ENCODE data around the gene POP7. TPM values are rescaled to one million over a fixed set of nuclear protein-coding genes. Genes with fewer than 3 reads are reported as not detected.

Gene POP7
- total RNA-seq, 1 experiment from 2014 or later = 96.9 TPM

- H3K23ac ChIP-seq (ENCODE audit: insufficient read length, low read depth, low read length) = no peak overlapping the region
- no CpG with 5 or more reads among the region's 35 CpGs for WGBS (ENCODE audit: extremely low coverage, insufficient read length, low lambda C conversion rate)
- H3K27ac ChIP-seq (ENCODE audit: insufficient read length, low read depth, low read length) = no peak overlapping the region
- H3K9ac ChIP-seq (ENCODE audit: extremely low read depth, insufficient read length, low read length) = no peak overlapping the region
- no peaks in the 10 kb centered on the region for H3K9me3 ChIP-seq (ENCODE audit: control insufficient read depth, low read depth, low read length)
- no peak overlapping the region for H2AK5ac ChIP-seq (ENCODE audit: insufficient read length, low read length)
- Mint-ChIP-seq H3K9me3 (no peaks in the 10 kb centered on the region), H3K36me3 (ENCODE audit: insufficient read depth in 1 of 3, low read depth in 3 of 3) (peaks cover 13 to 50% (median 48%) of the 10 kb centered on the region in 3 experiments), H3K27me3 (ENCODE audit: low read depth) (peaks cover 3% of the 10 kb centered on the region), H3K27ac (peak overlapping the region in 2 of 3 experiments; percentile 49 to 89; a peak in 2 of 7 replicates), H3K4me3 (peak overlapping the region in 1 of 2 experiments; percentile 9; a peak in 1 of 5 replicates), H3K4me1 (peaks cover 6 to 21% of the 10 kb centered on the region in 2 experiments)
- TF ChIP-seq CTCF (conservative IDR thresholded peaks at IDR 0.05) = no peak
- H3K4me2 ChIP-seq (ENCODE audit: insufficient read depth, insufficient read length, low read length) = no peak overlapping the region
- no peak for DNase-seq
- H4K91ac ChIP-seq (ENCODE audit: insufficient read length, low read depth, low read length) = no peak overlapping the region
- no peak overlapping the region for H3K14ac ChIP-seq (ENCODE audit: insufficient read depth, low read length)
- H2BK120ac ChIP-seq (ENCODE audit: low read depth, low read length, poor library complexity, severe bottlenecking) = no peak overlapping the region
- no peak overlapping the region for H3K4ac ChIP-seq (ENCODE audit: low read depth, low read length)
- no peak overlapping the region for H4K5ac ChIP-seq (ENCODE audit: insufficient read length, low read depth, low read length)
- no peak overlapping the region for H2BK12ac ChIP-seq (ENCODE audit: insufficient read length, low read depth, low read length)
- no peak overlapping the region for H2BK20ac ChIP-seq (ENCODE audit: low read depth, low read length, poor library complexity, severe bottlenecking)
- no peaks in the 10 kb centered on the region for H3K27me3 ChIP-seq (ENCODE audit: insufficient read depth, low read length)
- H3K79me1 ChIP-seq (ENCODE audit: insufficient read depth, low read depth, low read length, poor library complexity, severe bottlenecking) = no peaks in the 10 kb centered on the region
- H3K18ac ChIP-seq (ENCODE audit: insufficient read length, low read depth, low read length) = no peak overlapping the region
- H3K56ac ChIP-seq (ENCODE audit: insufficient read length, low read depth, low read length) = no peak overlapping the region
- no peaks in the 10 kb centered on the region for H3K4me1 ChIP-seq (ENCODE audit: insufficient read depth, low read length)
- H3K23me2 ChIP-seq (ENCODE audit: insufficient read length, low read depth, low read length, poor library complexity, severe bottlenecking) = peaks cover 18% of the 10 kb centered on the region
- no peak overlapping the region for H3T11ph ChIP-seq (ENCODE audit: low read length)
- H2BK15ac ChIP-seq (ENCODE audit: low read depth, low read length) = no peak overlapping the region
- no peak overlapping the region for H2BK5ac ChIP-seq (ENCODE audit: insufficient read length, low read length)
- no peaks in the 10 kb centered on the region for H4K20me1 ChIP-seq (ENCODE audit: control insufficient read depth, insufficient read depth, insufficient read length)
- no peak overlapping the region for H2AFZ ChIP-seq (ENCODE audit: low read length)
- no peaks in the 10 kb centered on the region for H3K79me2 ChIP-seq (ENCODE audit: insufficient read depth, low read length)
- no peak overlapping the region for H4K8ac ChIP-seq (replicated peaks; ENCODE audit: insufficient read length, low read depth, low read length)
These were observed 27.5 kb upstream of the POP7 start for GRCh38 chr7:100678291-100678984.
